ENCODE results near the gene TMEM203. TPM values are rescaled to one million over a fixed set of nuclear protein-coding genes. Genes with fewer than 3 reads are reported as not detected.

TMEM203 gene
- total RNA-seq, 1 experiment from 2014 or later, result 35.5 TPM

GRCh38 chr9:137233143-137233980, 27.9 kb upstream of the TMEM203 start:
- Mint-ChIP-seq H3K4me3 (no peak overlapping the region), H3K36me3 (ENCODE audit: insufficient read depth in 1 of 3, low read depth in 3 of 3) (no peaks in the 10 kb centered on the region), H3K9me3 (no peaks in the 10 kb centered on the region), H3K27ac (no peak overlapping the region), H3K4me1 (peaks cover 8 to 13% of the 10 kb centered on the region in 2 experiments), H3K27me3 (ENCODE audit: low read depth) (peaks cover 7% of the 10 kb centered on the region)
- Histone ChIP-seq H4K20me1 (ENCODE audit: control insufficient read depth, insufficient read depth, insufficient read length) (no peaks in the 10 kb centered on the region), H3K9ac (ENCODE audit: extremely low read depth, insufficient read length, low read length) (no peak overlapping the region), H3T11ph (ENCODE audit: low read length) (no peak overlapping the region), H3K79me2 (ENCODE audit: insufficient read depth, low read length) (no peaks in the 10 kb centered on the region), H2BK20ac (ENCODE audit: low read depth, low read length, poor library complexity, severe bottlenecking) (no peak overlapping the region), H2BK120ac (ENCODE audit: low read depth, low read length, poor library complexity, severe bottlenecking) (no peak overlapping the region), H4K91ac (ENCODE audit: insufficient read length, low read depth, low read length) (no peak overlapping the region), H2BK15ac (ENCODE audit: low read depth, low read length) (no peak overlapping the region), H3K23ac (ENCODE audit: insufficient read length, low read depth, low read length) (no peak overlapping the region), H3K4me1 (ENCODE audit: insufficient read depth, low read length) (peaks cover 3% of the 10 kb centered on the region; the same call in 1 of the 2 replicates), H2AK5ac (ENCODE audit: insufficient read length, low read length) (no peak overlapping the region), H3K79me1 (ENCODE audit: insufficient read depth, low read depth, low read length, poor library complexity, severe bottlenecking) (no peaks in the 10 kb centered on the region), H2AFZ (ENCODE audit: low read length) (no peak overlapping the region), H2BK12ac (ENCODE audit: insufficient read length, low read depth, low read length) (no peak overlapping the region), H3K14ac (ENCODE audit: insufficient read depth, low read length) (no peak overlapping the region), H2BK5ac (ENCODE audit: insufficient read length, low read length) (no peak overlapping the region), H4K5ac (ENCODE audit: insufficient read length, low read depth, low read length) (no peak overlapping the region), H3K23me2 (ENCODE audit: insufficient read length, low read depth, low read length, poor library complexity, severe bottlenecking) (no peaks in the 10 kb centered on the region), H3K4me2 (ENCODE audit: insufficient read depth, insufficient read length, low read length) (no peak overlapping the region), H3K4ac (ENCODE audit: low read depth, low read length) (no peak overlapping the region), H3K27me3 (ENCODE audit: insufficient read depth, low read length) (no peaks in the 10 kb centered on the region), H3K18ac (ENCODE audit: insufficient read length, low read depth, low read length) (no peak overlapping the region), H3K9me3 (ENCODE audit: control insufficient read depth, low read depth, low read length) (no peaks in the 10 kb centered on the region), H3K56ac (ENCODE audit: insufficient read length, low read depth, low read length) (no peak overlapping the region), H3K27ac (ENCODE audit: insufficient read length, low read depth, low read length) (no peak overlapping the region), H4K8ac (replicated peaks; ENCODE audit: insufficient read length, low read depth, low read length) (no peak overlapping the region)
- no CpG with 5 or more reads among the region's 40 CpGs for WGBS (ENCODE audit: extremely low coverage, insufficient read length, low lambda C conversion rate)
- no peak for DNase-seq
- TF ChIP-seq, protein P1, sequence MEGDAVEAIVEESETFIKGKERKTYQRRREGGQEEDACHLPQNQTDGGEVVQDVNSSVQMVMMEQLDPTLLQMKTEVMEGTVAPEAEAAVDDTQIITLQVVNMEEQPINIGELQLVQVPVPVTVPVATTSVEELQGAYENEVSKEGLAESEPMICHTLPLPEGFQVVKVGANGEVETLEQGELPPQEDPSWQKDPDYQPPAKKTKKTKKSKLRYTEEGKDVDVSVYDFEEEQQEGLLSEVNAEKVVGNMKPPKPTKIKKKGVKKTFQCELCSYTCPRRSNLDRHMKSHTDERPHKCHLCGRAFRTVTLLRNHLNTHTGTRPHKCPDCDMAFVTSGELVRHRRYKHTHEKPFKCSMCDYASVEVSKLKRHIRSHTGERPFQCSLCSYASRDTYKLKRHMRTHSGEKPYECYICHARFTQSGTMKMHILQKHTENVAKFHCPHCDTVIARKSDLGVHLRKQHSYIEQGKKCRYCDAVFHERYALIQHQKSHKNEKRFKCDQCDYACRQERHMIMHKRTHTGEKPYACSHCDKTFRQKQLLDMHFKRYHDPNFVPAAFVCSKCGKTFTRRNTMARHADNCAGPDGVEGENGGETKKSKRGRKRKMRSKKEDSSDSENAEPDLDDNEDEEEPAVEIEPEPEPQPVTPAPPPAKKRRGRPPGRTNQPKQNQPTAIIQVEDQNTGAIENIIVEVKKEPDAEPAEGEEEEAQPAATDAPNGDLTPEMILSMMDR (conservative IDR thresholded peaks at IDR 0.05), result no peak
